SKM-1 (cell line): ENCODE data around the gene WDR77.

ENCODE experiments used
- DNase-seq: peaks from one replicate; lab custom pipeline; 2025; ENCODE audit not compliant: unreplicated experiment; lab: John Stamatoyannopoulos, UW

WDR77 gene

DNA sequence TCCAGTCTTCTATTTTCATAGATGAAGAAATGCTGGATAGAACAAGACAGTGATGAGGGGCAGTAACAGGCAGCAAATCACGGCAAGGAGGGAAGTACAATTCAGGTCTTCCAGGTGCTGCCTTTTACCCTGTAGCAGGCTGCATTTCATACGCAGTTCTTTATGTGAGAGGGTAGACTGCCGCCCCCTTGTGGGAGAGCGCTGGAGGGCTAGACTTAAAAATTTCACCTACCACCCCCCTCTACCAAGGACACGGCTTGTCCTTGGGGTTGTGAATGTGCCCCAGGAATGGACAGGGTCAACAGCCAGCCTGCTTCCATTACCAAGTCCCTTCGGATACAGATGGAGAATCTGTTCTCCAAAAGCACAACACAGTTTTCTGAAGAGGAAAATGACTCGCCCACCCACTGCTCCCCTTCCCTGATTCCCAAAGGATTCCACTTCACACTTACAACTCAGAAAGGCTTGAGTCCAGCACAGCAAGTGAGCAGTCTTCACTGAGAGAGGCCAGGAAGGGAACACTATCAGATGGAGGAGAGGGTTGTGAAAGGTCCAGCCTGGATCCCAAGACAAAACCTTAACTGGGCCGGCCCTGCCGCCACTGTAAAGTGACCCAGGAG, 7.4 kb downstream of the WDR77 start:
- DNase-seq = no peak

GRCh38 chr1:111439461-111440351, 9.3 kb downstream of the WDR77 start:
- DNase-seq = no peak

DNA sequence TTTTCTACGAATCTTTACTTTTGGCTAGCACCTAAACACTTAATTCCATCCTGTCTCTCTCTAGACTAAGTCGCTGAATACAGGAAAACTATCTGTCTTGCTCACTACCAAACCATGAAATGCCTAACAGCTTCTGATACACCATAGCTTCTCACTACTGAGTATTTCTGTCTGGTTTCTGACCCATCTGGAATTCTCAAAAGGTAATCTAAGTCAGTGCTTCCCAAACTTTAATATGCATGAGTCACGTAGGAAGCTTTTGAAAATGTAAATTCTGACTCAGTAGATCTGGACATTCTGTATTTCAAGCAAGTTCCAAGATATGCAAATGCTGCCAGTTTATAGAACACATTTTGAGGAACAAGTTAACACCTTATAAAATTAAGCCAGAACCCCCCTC, 12.3 kb downstream of the WDR77 start:
- no peak for DNase-seq

DNA sequence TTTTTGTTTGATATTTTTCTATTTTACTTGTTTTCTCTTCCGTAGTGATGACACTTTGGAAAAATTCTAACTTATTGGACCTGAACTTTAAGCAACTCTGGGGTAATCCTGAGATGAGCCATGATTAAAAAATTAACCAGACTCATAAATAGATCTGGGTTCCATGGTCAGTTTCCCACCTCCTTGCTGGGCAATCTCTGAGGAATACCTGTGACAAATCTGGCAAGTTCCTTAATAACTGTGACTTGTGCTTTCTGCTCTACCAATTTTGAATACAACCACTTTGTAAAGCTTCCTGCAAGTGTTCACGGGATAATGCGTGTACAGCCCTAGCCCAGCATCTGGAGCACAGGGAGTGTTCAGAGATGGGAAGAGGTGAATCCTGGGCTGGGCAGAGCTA, 24.8 kb downstream of the WDR77 start:
- no peak for DNase-seq

DNA sequence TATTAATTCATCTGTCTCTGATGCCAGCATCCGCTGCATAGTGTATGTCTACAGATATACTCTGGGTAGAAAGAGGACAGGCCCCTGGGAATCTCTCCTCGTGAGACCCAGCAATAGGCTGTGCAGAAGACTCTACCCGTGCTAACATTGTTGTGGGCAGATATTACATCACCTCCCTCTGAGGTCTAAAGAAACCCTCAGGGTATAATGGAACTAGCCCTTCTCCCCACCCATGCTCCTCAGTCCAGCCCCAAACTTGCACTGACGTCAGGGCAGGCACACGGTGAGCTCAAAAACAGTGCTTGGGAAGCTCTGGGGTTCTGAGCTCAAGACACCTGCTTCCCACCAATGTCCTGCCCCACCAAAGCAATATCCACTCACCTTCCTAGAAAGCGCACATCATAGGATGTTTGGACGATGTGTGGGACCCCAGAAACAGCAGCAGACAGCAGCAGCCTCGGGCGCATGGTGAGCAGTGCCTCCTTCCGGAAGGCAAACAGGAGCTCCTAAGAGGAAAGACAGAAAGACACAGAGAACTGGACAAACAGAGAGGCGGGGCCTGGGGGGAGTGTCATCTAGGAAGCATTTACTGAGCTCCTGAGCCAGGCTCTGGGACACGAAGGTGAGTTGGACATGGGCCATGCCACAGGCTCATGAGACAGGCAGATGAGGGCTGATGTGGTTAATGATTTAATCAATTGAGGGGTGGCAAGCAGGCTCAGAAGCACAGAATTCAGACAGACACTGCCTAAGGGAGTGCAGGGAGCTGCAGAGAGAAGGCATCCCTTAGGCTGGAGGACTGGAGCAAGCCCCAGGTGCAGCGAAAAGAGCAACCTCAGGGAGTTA, 26.3 kb downstream of the WDR77 start:
- no peak for DNase-seq

DNA sequence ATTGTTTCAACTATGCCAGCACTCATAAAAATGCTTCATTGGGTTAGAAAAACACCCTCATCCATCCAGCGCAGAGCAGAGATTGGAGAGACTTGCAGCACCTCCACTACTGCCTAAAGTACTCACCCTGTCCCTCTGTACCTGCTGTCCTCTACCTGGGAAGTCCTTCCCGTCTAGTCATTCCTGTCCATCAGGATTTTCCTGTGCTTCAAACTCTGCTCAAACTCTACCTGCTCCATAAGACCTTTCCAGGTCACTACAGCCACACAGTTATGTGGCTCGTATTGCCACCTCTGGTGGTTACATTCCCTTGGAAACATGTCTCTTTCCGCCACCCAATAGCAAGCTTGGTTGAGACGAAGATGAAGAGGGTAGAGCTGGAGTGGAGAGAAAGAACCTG, 28.7 kb downstream of the WDR77 start:
- no peak for DNase-seq

- no peak for DNase-seq
These were observed 30.0 kb downstream of the WDR77 start for GRCh38 chr1:111419037-111419436.

GRCh38 chr1:111417755-111418154, 31.3 kb downstream of the WDR77 start:
- DNase-seq = no peak

GRCh38 chr1:111415461-111415860, 33.6 kb downstream of the WDR77 start:
- DNase-seq = no peak

DNA sequence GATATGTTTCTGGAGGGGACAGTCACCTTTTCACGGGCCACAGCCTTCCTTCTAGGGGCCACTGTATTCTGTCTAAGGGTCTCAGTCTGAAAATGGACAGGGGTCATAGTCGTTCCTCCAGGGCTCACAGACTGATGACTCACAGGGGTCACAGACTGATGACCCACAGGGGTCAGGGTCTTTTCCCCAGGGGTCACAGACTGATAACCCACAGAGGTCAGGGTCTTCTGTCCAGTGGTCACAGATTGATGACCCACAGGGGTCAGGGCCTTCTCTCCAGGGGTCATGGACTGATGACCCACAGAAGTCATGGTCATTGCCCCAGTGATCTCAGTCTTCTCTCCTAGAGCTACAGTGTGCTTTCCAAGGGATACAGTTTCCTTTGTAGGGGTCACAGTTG, 34.3 kb downstream of the WDR77 start:
- DNase-seq = no peak

DNA sequence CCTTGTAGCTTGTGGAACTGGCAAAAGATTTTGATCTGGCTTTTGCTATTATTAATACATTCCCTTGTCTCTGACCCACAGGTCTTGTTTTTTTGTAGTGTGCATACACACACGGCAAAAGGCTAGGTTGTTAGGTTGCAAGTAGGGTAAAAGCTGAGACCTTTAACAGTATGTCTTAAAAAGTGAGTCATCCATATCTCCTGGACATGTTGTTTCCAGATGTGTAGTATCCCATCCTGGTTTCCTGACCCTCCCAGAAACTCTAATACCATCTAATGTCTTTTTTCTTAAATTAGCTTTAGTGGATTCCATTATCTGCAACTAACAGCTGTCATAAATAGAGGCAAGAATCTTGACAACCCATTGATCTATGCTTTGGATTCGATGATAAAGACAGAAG, 36.2 kb downstream of the WDR77 start:
- no peak for DNase-seq

DNA sequence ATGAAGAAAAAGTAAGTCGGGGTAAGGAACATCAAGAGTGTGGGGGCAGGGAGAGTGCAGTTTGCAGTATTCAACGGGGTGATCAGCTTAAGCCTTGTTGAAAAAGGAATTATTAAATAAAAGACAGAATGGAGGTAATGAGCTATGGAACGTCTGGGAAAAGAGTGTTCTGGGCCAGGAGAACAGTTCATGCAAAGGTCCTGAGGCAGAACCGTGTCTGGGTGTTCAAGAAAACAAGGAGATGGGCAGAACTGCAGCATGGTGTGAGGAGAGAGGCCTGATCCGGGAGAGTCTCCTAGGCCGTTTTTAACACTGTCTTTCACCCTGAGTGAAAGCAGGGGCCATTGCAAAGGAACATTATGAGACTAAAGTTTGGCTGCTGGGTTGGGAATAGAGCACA, 41.8 kb downstream of the WDR77 start:
- DNase-seq = no peak

GRCh38 chr1:111406321-111406768, 42.7 kb downstream of the WDR77 start:
- DNase-seq = no peak

DNA sequence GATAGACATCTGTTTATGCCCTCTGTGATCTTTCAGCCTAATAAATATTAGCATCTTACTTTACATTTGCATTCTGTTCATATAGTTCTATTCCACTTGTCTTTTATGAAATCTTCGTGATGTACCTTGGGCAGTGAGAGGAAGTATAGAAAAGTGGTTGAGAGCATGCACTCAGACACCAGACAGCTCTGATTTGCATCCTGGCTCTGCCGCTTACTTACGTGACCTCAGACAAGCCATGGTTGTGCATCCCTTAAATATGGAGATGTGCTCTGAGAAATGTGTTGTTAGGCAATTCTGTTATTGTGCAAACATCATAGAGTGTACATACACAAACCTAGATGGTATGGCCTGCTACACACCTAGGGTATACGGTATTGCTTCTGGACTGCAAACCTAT, 44.5 kb downstream of the WDR77 start:
- DNase-seq = no peak

DNA sequence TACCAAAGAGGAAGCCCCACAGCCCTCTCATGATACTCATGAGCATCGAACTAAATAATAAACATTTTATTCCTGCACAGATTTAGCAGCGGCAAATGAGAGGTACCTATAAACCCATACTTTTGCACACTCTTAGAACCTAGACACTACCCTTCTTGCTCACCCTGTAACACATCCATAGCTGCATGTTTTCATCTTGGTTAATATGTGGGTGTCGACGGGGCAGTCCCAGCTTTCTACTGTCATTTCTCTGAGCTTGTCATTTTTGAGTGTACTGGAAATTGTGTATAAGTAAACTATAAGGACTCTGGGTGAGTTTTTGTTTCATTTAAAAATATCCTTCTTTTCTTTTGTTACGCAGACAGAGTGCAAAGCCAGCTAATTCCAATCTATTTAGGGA, 47.0 kb downstream of the WDR77 start:
- DNase-seq = no peak

DNA sequence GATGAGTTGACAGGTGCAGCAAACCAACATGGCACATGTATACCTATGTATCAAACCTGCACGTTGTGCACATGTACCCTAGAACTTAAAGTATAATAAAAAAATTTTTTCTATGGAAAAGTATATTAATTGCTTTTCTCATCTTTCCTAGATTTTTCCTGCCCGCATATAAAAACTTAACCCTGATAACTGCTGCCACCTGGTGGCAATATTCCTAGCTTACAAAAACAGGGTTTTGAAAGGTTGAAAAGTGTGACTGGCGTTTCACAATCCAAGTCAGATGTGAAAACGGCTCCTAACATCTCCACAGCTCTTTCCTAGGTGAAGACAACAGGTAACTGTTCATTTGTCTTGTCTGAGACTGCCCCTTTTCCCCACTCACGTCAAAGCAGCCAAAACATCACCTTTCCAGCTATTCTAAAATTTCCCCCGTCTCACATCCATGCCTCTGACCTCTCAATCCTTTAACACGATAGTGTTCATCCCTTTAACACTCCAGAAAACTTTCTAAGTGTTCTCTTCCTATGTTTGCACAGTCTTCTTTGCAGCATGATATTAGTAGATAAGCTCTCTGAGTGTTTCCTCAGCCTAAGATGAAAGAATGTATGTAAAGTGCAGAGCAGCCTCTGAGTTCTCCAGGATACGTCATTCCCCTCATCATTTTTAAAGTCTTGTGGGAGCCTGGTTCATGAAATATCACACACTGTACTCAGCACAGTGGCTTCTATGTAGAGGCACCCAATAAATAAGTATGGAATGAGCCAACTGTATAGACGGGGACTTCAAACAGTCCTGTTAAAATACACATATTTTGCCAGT, 49.1 kb downstream of the WDR77 start:
- peak; percentile 48 for DNase-seq

DNA sequence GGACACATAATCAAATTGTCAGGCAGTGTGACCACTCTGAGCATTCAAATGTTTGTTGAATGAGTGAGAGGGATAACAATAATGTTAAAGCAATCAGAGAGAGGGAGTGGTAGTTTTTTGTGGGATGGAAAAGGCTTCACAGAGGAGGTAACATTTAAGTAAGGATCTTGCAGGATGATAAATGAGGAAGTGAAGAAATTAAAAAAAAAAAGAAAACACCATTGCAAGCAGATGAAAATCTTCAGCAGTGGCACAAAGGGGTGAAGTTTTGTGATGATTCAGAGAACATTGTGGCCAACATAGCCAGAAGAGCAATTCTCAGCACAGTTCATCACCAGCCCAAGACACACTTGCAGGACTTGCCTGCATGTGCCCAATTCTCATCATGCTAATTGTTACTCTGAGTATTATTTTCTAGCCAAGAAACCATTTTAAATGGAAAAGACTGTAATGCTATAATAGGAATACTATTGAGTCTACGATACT, 56.6 kb downstream of the WDR77 start:
- DNase-seq = no peak

- no peak for DNase-seq
These were observed 57.0 kb downstream of the WDR77 start for GRCh38 chr1:111392042-111392441.
